GM12878 (cell line): ENCODE measurements around the gene FAHD2A. TPM values are rescaled to one million over a fixed set of nuclear protein-coding genes. Genes with fewer than 3 reads are reported as not detected.

Experiments
- ATAC-seq: fragments of 200-7000 bp; cut with Tn5 transposase; 3 replicates; pipeline ENCODE4 v1.9.1; 2020; ENCODE audit warnings: mild to moderate bottlenecking, moderate library complexity
- BruUV-seq: library from RNA; stranded (reverse); fragments of 400-500 nt; replicated peaks from 2 replicates; lab custom pipeline; 2021; lab: Mats Ljungman, UMichigan
- CTCF ChIA-PET: fragments of 300-600 bp; sonication (Branson Sonifier 250); formaldehyde crosslinking; extraction: SDS; loops from one replicate; lab custom pipeline; 2021; ENCODE audit warnings: inconsistent platforms; lab: Yijun Ruan, JAX
- POLR2A ChIA-PET: fragments of 350-600 bp; formaldehyde crosslinking; extraction: SDS; loops from one replicate; lab custom pipeline; 2021; ENCODE audit warnings: inconsistent platforms; lab: Charles Lee
- RAD21 ChIA-PET: fragments of 300-600 bp; sonication (Branson Sonifier 250); formaldehyde crosslinking; loops from one replicate; lab custom pipeline; 2023; ENCODE audit warnings: antibody characterized with exemption; ENCODE audit not compliant: unreplicated experiment; lab: Charles Lee
- SMC1A ChIA-PET: fragments of 300-600 bp; sonication (Branson Sonifier 250); formaldehyde crosslinking; loops from one replicate; lab custom pipeline; 2023; ENCODE audit not compliant: unreplicated experiment, uncharacterized antibody; lab: Charles Lee
- DNase-seq: peaks from one replicate; pipeline ENCODE4 v3.0.0-alpha.2; 2011; ENCODE audit warnings: low read depth, low spot score
- FAIRE-seq: peaks from 3 replicates; lab custom pipeline; 2011; peaks lifted over from hg19 to GRCh38; lab: Jason Lieb, UNC
- H2AFZ ChIP-seq: 2 replicates; pipeline ENCODE4 v1.6.0; 2011; ENCODE audit warnings: low read depth, low read length, control low read depth; ENCODE audit not compliant: control insufficient read depth
- H3K27ac ChIP-seq: 2 replicates; pipeline ENCODE4 v1.5.1; 2011; ENCODE audit warnings: control low read depth; ENCODE audit not compliant: control insufficient read depth, insufficient read depth
- H3K27me3 ChIP-seq, 2 experiments: replicated peaks in 1 of 2; 2 replicates each; pipeline versions ENCODE4 v1.6.0 to v1.6.1; 2011; ENCODE audit warnings: low read length in 1 of 2; ENCODE audit not compliant: control insufficient read depth in 2 of 2, insufficient read depth in 2 of 2
- H3K36me3 ChIP-seq, 2 experiments: 2 replicates each; pipeline ENCODE4 v1.5.1; 2011; ENCODE audit warnings: low read length in 1 of 2; ENCODE audit not compliant: control insufficient read depth in 2 of 2, insufficient read depth in 2 of 2
- H3K4me1 ChIP-seq: 2 replicates; pipeline ENCODE4 v1.6.1; 2011; ENCODE audit warnings: mild to moderate bottlenecking, low read length, moderate library complexity, mixed read lengths; ENCODE audit not compliant: control insufficient read depth, insufficient read depth
- H3K4me2 ChIP-seq: 2 replicates; pipeline ENCODE4 v1.6.0; 2011; ENCODE audit warnings: control low read depth; ENCODE audit not compliant: control insufficient read depth, insufficient read depth
- H3K4me3 ChIP-seq: fragments of 200-600 bp; sonication (generic); 2 replicates; pipeline ENCODE4 v1.5.1; 2016
- H3K79me2 ChIP-seq: 2 replicates; pipeline ENCODE4 v1.6.0; 2011; ENCODE audit warnings: low read length; ENCODE audit not compliant: control insufficient read depth, insufficient read depth
- H3K9ac ChIP-seq: 2 replicates; pipeline ENCODE4 v1.8.0; 2011; ENCODE audit warnings: low read length, control low read depth, mixed read lengths; ENCODE audit not compliant: control insufficient read depth, insufficient read depth
- H3K9me3 ChIP-seq: replicated peaks from 3 replicates; pipeline ENCODE4 v1.5.1; 2011; ENCODE audit warnings: mild to moderate bottlenecking, low read length; ENCODE audit not compliant: control insufficient read depth, insufficient read depth
- H4K20me1 ChIP-seq: 2 replicates; pipeline ENCODE4 v1.6.0; 2011; ENCODE audit not compliant: control insufficient read depth, insufficient read depth
- ASH2L ChIP-seq: fragments of 300-600, 200-600 bp; sonication (generic); IDR thresholded peaks from 2 replicates; pipeline ENCODE4 v1.6.1; 2017; ENCODE audit warnings: low read depth, mild to moderate bottlenecking, borderline replicate concordance
- ATF7 ChIP-seq: fragments of 450-650 bp; IDR thresholded peaks from 2 replicates; pipeline ENCODE4 v1.6.1; 2016; ENCODE audit warnings: low read depth, mild to moderate bottlenecking
- BCL11A ChIP-seq: IDR thresholded peaks from 2 replicates; pipeline ENCODE4 v1.6.1; 2011; ENCODE audit warnings: low read depth, low read length
- EED ChIP-seq: sonication (generic); IDR thresholded peaks from 2 replicates; pipeline ENCODE4 v1.6.1; 2016; ENCODE audit warnings: antibody characterized with exemption, low read depth
- LARP7 ChIP-seq: fragments of 450-650 bp; IDR thresholded peaks from 2 replicates; pipeline ENCODE4 v1.6.1; 2017; ENCODE audit warnings: mild to moderate bottlenecking
- MTA2 ChIP-seq: fragments of 450-650 bp; IDR thresholded peaks from 2 replicates; pipeline ENCODE4 v1.6.1; 2016; ENCODE audit warnings: low read depth, mild to moderate bottlenecking, moderate library complexity
- MXI1 ChIP-seq: fragments of 150-350 bp; IDR thresholded peaks from 2 replicates; pipeline ENCODE4 v1.6.1; 2011; ENCODE audit warnings: low read depth, mild to moderate bottlenecking, inconsistent platforms, low read length, improper control_type of control experiment
- RFX5 ChIP-seq: IDR thresholded peaks from 2 replicates; pipeline ENCODE4 v1.6.1; 2011; ENCODE audit warnings: low read depth, low read length, improper control_type of control experiment
- SIN3A ChIP-seq: IDR thresholded peaks from 2 replicates; pipeline ENCODE4 v1.6.1; 2012; ENCODE audit warnings: low read depth, low read length, improper control_type of control experiment
- SREBF2 ChIP-seq: IDR thresholded peaks from 2 replicates; pipeline ENCODE4 v1.6.1; 2012; ENCODE audit warnings: mild to moderate bottlenecking, low read length
- SRF ChIP-seq, 2 experiments: IDR thresholded peaks; 2 replicates each; pipeline ENCODE4 v1.6.1; 2011; ENCODE audit warnings: low read depth in 2 of 2, low read length in 2 of 2, mild to moderate bottlenecking in 1 of 2, moderate library complexity in 1 of 2
- TBL1XR1 ChIP-seq: IDR thresholded peaks from 2 replicates; pipeline ENCODE4 v1.6.1; 2012; ENCODE audit warnings: low read depth, low read length, improper control_type of control experiment
- TCF3 ChIP-seq: IDR thresholded peaks from 2 replicates; pipeline ENCODE4 v1.6.1; 2012; ENCODE audit warnings: low read depth, mild to moderate bottlenecking, low read length, borderline replicate concordance; ENCODE audit not compliant: insufficient read depth
- ZNF384 ChIP-seq: IDR thresholded peaks from 2 replicates; pipeline ENCODE4 v1.6.1; 2012; ENCODE audit warnings: low read depth, mild to moderate bottlenecking, low read length, improper control_type of control experiment, borderline replicate concordance
- WGBS: methylation state at CpG from one replicate; pipeline ENCODE4 v1.1.6; 2016; ENCODE audit warnings: low lambda C conversion rate; ENCODE audit not compliant: insufficient replicate concordance, insufficient coverage; ENCODE audit errors: missing lambda C conversion rate; 5-methylcytosine and 5-hydroxymethylcytosine counted together
- in situ Hi-C: fragments of 300-500 bp; cut with MboI; formaldehyde crosslinking; loops from 9 replicates; pipeline ENCODE4 v1.14.3; 2018; ENCODE audit warnings: mixed read lengths
- intact Hi-C: fragments of 100-400 bp; cut with micrococcal nuclease; formaldehyde crosslinking; loops from one replicate; pipeline ENCODE4 v1.14.2; 2022; ENCODE audit not compliant: unreplicated experiment
- polyA plus RNA-seq, 11 experiments: library from polyadenylated mRNA; depleted of rRNA in 4 of 11; unstranded in 6 of 11; stranded (reverse) in 5 of 11; fragments of >200 nt; fragmentation: Nextera tagmentation in 4 of 11; fragmentation: Illumina TruSeq in 1 of 11; extraction: Ambion mirVana in 4 of 11; extraction: Trizol in 1 of 11; gene quantifications; 1 replicate in 1 of 11; 2 replicates in 10 of 11; pipeline versions ENCODE4 v1.2.1 to v1.2.3, GENCODE V29; 2011 to 2016; ENCODE audit warnings: inconsistent platforms in 2 of 11, missing spikeins in 2 of 11, low read depth in 1 of 11
- total RNA-seq, 4 experiments: library from RNA; depleted of rRNA in 3 of 4; stranded (reverse); fragments of >200 nt in 3 of 4; fragmentation: Illumina TruSeq in 1 of 4; extraction: Trizol in 1 of 4; gene quantifications; 2 replicates each; pipeline versions ENCODE4 v1.2.1 to v1.2.3, GENCODE V29; 2013 to 2021
- TF ChIP-seq, protein P1 (sequence below): fragments of 450-650 bp; formaldehyde crosslinking; IDR thresholded peaks from 2 replicates; pipeline ENCODE4 v1.4.0; 2022; ENCODE audit warnings: mild to moderate bottlenecking, moderate library complexity
- TF ChIP-seq, protein P2 (sequence below): IDR thresholded peaks from 2 replicates; pipeline ENCODE4 v1.6.1; 2012; ENCODE audit warnings: mild to moderate bottlenecking, low read depth, low read length
- TF ChIP-seq, protein P3 (sequence below): IDR thresholded peaks from 2 replicates; pipeline ENCODE4 v1.6.1; 2011; ENCODE audit warnings: borderline replicate concordance, low read depth, mild to moderate bottlenecking, moderate library complexity, mixed read lengths, low read length; ENCODE audit not compliant: insufficient read depth; ENCODE audit errors: extremely low read length

Gene FAHD2A
- total and polyA plus RNA-seq, 10 of the 15 experiments (the other 5 are each of a cell fraction or from before 2014, with no cell fraction given), result 11.2 to 38.2 (median 25.1) TPM

DNA sequence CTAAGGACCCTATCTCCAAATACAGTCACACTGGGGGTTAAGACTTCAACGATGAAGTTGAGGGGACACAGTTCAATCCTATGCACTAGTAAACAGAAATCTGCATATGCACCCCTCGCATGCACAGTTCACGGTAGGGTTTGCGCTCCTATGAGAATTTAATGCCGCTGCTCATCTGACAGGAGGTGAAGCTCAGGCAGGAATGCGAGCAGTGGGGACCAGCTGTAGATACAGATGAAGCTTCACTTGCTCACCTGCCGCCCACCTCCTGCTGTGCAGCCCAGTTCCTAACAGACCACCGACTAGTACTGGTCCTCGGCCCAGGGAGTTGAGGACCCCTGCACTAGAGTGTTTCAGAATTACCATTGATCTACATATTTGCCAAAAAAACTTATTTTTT lies 40.0 kb upstream of the FAHD2A start:
- ChIA-PET CTCF (no interaction called here), SMC1A (no interaction called here), RAD21 (no interaction called here), POLR2A (no interaction called here)
- Histone ChIP-seq H3K9me3 (no peaks in the 10 kb centered on the region), H3K36me3 (no peaks in the 10 kb centered on the region), H3K4me1 (no peaks in the 10 kb centered on the region), H2AFZ (no peak overlapping the region), H3K4me2 (no peak overlapping the region), H3K27me3 (no peaks in the 10 kb centered on the region; a peak in 2 of 4 replicates), H3K79me2 (no peaks in the 10 kb centered on the region), H3K4me3 (no peak overlapping the region), H3K27ac (no peak overlapping the region), H4K20me1 (no peaks in the 10 kb centered on the region), H3K9ac (no peak overlapping the region)
- in situ Hi-C loops, result no loop called here
- BruUV-seq, result no TSS peak
- DNase-seq, result no peak
- 63% methylated on average over 9 of the region's 9 CpGs for WGBS
- FAIRE-seq, result no peak
- intact Hi-C loops, result no loop called here
- no peak for ATAC-seq
- no peak for TF ChIP-seq SRF (IDR thresholded peaks at IDR 0.05; ENCODE audit: low read depth in 2 of 2, low read length in 2 of 2)
- no peak for TF ChIP-seq RFX5
- TF ChIP-seq, protein P1, sequence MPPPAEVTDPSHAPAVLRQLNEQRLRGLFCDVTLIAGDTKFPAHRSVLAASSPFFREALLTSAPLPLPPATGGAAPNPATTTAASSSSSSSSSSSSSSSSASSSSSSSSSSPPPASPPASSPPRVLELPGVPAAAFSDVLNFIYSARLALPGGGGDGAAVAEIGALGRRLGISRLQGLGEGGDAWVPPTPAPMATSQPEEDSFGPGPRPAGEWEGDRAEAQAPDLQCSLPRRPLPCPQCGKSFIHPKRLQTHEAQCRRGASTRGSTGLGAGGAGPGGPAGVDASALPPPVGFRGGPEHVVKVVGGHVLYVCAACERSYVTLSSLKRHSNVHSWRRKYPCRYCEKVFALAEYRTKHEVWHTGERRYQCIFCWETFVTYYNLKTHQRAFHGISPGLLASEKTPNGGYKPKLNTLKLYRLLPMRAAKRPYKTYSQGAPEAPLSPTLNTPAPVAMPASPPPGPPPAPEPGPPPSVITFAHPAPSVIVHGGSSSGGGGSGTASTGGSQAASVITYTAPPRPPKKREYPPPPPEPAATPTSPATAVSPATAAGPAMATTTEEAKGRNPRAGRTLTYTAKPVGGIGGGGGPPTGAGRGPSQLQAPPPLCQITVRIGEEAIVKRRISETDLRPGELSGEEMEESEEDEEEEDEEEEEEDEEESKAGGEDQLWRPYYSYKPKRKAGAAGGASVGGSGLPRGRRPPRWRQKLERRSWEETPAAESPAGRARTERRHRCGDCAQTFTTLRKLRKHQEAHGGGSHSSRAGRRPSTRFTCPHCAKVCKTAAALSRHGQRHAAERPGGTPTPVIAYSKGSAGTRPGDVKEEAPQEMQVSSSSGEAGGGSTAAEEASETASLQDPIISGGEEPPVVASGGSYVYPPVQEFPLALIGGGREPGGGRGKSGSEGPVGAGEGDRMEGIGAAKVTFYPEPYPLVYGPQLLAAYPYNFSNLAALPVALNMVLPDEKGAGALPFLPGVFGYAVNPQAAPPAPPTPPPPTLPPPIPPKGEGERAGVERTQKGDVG (CRISPR knock-in tag), result no peak
- no peak for TF ChIP-seq SIN3A
- TF ChIP-seq MTA2, result no peak
- TF ChIP-seq ASH2L, result no peak
- no peak for TF ChIP-seq TCF3
- TF ChIP-seq LARP7, result no peak
- TF ChIP-seq BCL11A, result no peak
- TF ChIP-seq TBL1XR1, result no peak
- TF ChIP-seq SREBF2, result no peak
- TF ChIP-seq EED, result no peak
- TF ChIP-seq, protein P2, sequence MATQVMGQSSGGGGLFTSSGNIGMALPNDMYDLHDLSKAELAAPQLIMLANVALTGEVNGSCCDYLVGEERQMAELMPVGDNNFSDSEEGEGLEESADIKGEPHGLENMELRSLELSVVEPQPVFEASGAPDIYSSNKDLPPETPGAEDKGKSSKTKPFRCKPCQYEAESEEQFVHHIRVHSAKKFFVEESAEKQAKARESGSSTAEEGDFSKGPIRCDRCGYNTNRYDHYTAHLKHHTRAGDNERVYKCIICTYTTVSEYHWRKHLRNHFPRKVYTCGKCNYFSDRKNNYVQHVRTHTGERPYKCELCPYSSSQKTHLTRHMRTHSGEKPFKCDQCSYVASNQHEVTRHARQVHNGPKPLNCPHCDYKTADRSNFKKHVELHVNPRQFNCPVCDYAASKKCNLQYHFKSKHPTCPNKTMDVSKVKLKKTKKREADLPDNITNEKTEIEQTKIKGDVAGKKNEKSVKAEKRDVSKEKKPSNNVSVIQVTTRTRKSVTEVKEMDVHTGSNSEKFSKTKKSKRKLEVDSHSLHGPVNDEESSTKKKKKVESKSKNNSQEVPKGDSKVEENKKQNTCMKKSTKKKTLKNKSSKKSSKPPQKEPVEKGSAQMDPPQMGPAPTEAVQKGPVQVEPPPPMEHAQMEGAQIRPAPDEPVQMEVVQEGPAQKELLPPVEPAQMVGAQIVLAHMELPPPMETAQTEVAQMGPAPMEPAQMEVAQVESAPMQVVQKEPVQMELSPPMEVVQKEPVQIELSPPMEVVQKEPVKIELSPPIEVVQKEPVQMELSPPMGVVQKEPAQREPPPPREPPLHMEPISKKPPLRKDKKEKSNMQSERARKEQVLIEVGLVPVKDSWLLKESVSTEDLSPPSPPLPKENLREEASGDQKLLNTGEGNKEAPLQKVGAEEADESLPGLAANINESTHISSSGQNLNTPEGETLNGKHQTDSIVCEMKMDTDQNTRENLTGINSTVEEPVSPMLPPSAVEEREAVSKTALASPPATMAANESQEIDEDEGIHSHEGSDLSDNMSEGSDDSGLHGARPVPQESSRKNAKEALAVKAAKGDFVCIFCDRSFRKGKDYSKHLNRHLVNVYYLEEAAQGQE, result no peak
- no peak for TF ChIP-seq MXI1
- TF ChIP-seq ATF7, result no peak
- TF ChIP-seq ZNF384, result no peak
- TF ChIP-seq, protein P3, sequence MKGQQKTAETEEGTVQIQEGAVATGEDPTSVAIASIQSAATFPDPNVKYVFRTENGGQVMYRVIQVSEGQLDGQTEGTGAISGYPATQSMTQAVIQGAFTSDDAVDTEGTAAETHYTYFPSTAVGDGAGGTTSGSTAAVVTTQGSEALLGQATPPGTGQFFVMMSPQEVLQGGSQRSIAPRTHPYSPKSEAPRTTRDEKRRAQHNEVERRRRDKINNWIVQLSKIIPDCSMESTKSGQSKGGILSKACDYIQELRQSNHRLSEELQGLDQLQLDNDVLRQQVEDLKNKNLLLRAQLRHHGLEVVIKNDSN, result no peak
